Chondrocyte (in vitro differentiated cells): ENCODE results near the gene PSAP. TPM values are rescaled to one million over a fixed set of nuclear protein-coding genes. Genes with fewer than 3 reads are reported as not detected.

Source experiments
- DNase-seq: peaks from one replicate; pipeline ENCODE4 v3.0.0; 2021; ENCODE audit warnings: mixed read lengths, low spot score
- H3K27ac Mint-ChIP-seq: one replicate; pipeline ENCODE4 v1.8.0; 2021; ENCODE audit warnings: mild to moderate bottlenecking, moderate library complexity, mixed read lengths; ENCODE audit not compliant: unreplicated experiment
- H3K27me3 Mint-ChIP-seq: 2 replicates; pipeline ENCODE4 v1.8.0; 2021; ENCODE audit warnings: low read depth, mixed read lengths
- H3K36me3 Mint-ChIP-seq: 2 replicates; pipeline ENCODE4 v1.8.0; 2021; ENCODE audit warnings: low read depth, mixed read lengths
- H3K4me1 Mint-ChIP-seq: 2 replicates; pipeline ENCODE4 v1.8.0; 2021; ENCODE audit warnings: low read depth, mild to moderate bottlenecking, mixed read lengths
- H3K4me3 Mint-ChIP-seq: one replicate; pipeline ENCODE4 v1.8.0; 2021; ENCODE audit warnings: mild to moderate bottlenecking, moderate library complexity, mixed read lengths; ENCODE audit not compliant: unreplicated experiment
- H3K9me3 Mint-ChIP-seq: 2 replicates; pipeline ENCODE4 v1.8.0; 2021; ENCODE audit warnings: low read depth, mixed read lengths
- CTCF ChIP-seq: fragments of 200-600 bp; sonication (generic); IDR thresholded peaks from 2 replicates; pipeline ENCODE4 v1.5.0; 2021; ENCODE audit warnings: antibody characterized with exemption, mild to moderate bottlenecking, moderate library complexity
- microRNA-seq: library from miRNA; unstranded; fragments of <30 nt; microRNA quantifications from one replicate; pipeline ENCODE4 v1.2.0, GENCODE V29; 2020; ENCODE audit warnings: borderline number of aligned reads
- total RNA-seq: library from RNA; stranded (reverse); gene quantifications from 3 replicates; pipeline ENCODE4 v1.2.1, GENCODE V29; 2021

The PSAP gene
- total RNA-seq, 1 donor from 2014 or later = 970 TPM

GRCh38 chr10:71767420-71768035, 83.5 kb downstream of the PSAP start:
- Mint-ChIP-seq H3K4me1 (peaks cover 29% of the 10 kb centered on the region), H3K27me3 (peaks cover under 1% of the 10 kb centered on the region), H3K4me3 (no peak overlapping the region), H3K9me3 (no peaks in the 10 kb centered on the region), H3K27ac (peak overlapping the region; percentile 61), H3K36me3 (no peaks in the 10 kb centered on the region)
- no peak for TF ChIP-seq CTCF
- DNase-seq = peak; percentile 64

DNA sequence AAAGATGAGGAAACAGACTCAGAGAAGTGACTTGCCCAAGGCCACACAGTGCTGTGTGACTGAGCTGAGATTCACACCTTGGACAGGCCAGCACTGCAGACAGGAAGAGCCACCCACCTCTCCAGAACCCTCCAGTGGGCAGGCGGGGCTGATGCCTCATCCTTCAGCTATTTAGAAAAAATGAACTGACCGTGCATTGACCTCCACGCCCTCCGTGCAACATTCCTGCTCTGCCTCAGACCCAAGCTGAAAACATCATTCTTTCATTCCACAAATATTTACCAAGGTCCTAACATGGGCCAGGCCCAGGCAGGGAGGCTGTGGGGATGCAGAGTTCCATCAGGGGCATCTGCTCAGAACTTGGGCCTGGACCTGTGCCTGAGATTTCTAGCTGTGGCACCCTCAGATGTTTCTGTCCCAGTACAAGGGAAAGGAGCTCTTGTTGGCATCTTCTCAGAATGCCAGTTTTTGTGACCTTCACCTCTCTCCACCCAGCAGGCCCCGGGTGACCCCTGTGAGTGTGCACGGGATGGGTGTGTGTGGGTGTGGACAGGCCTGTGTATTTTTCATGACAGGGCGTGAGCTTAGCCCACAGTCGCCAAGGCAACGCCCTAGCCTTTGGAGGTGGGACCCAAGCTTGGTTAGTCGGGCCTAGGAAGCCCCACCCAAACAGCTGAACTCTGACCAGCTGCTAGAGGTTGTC, 84.2 kb downstream of the PSAP start:
- TF ChIP-seq CTCF = no peak
- Mint-ChIP-seq H3K36me3 (no peaks in the 10 kb centered on the region), H3K27me3 (peaks cover 3% of the 10 kb centered on the region), H3K9me3 (no peaks in the 10 kb centered on the region), H3K27ac (peak overlapping the region; percentile 8), H3K4me3 (no peak overlapping the region), H3K4me1 (peaks cover 24% of the 10 kb centered on the region)
- DNase-seq = peak; percentile 59

Small RNAs within 50 kb of the gene (microRNA-seq; reads per million reads assigned to microRNA genes)
- gene MIR7152 = not detected

Other genes with a start within 250 kb of the PSAP start
- gene C10orf105, start 131.5 kb downstream of the PSAP start, total RNA-seq = not detected in 3 replicates
- 0.49 to 1.3 TPM in 2 of 3 replicates, not detected in the other for gene VSIR, start 77.7 kb downstream of the PSAP start, total RNA-seq
- gene CHST3, start 113.1 kb upstream of the PSAP start, total RNA-seq = 43.9 to 65.4 TPM (median 63.2 TPM) in 3 replicates
- gene SPOCK2, start 237.3 kb upstream of the PSAP start, total RNA-seq = 0.32 to 1.4 TPM (median 0.80 TPM) in 3 replicates